Upper lobe of left lung (tissue), 4 donors: ENCODE measurements around the gene SVIL.
A peak's percentile ranks its signal among the peaks of the same experiment; 100 is the strongest.

Experiments used
- POLR2A ChIP-seq, 4 donors: fragments of 450-650 bp; IDR thresholded peaks; one replicate each; pipeline ENCODE4 v1.5.1; 2016 to 2017; ENCODE audit warnings: antibody characterized with exemption in 4 of 4, mild to moderate bottlenecking in 2 of 4
- POLR2AphosphoS5 ChIP-seq, 2 donors: sonication (generic); formaldehyde crosslinking; IDR thresholded peaks; one replicate each; pipeline ENCODE4 v1.5.1; 2017; ENCODE audit warnings: antibody characterized with exemption in 2 of 2
- TF ChIP-seq, protein P1 (sequence below), 6 experiments: fragments of 450-650 bp in 4 of 6; fragments of 200-600 bp in 2 of 6; sonication (generic) in 2 of 6; IDR thresholded peaks; one replicate each; pipeline ENCODE4 v1.5.1; 2016 to 2019; ENCODE audit warnings: antibody characterized with exemption in 6 of 6

DNA sequence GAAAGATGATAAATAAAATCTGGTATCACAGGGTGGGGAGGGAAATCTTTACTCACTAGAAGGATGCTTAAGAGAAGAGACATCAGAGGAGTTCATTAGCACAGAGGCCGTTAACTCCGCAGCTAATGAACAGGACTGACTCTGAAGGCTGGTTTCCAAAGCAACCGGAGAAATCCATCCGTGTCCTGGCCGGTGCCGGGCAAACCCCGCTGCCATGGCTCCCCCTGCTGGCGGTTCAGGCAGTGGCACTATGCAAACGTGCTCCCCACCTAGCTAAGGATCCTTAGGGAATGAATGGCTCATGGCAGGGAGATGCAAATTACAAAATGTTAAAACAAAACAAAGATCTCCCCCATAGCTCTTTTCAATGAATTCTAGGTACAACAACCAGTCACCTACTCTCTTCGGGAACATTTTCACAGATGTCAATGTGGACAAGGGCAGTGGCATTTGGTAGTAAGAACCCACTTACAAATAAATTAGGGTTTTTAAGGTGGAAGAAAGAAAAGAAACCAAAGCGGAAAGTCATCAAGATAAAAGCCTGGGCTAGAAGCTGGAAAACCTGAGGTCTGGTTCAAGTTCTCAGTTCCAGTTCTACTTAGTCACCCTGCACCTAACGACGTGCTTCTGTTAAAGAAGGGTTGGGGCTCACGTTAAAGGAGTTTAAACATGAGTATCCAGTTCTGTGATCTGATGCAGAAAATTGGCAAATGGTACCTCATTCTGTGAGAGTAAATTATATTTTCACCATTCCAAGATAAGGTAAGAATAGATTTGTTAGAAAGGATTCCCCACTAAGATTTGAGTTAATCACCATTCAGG, 138.2 kb downstream of the SVIL start:
- TF ChIP-seq POLR2A (IDR thresholded peaks at IDR 0.05) (no peak), POLR2AphosphoS5 (IDR thresholded peaks at IDR 0.05) (no peak)
- TF ChIP-seq, protein P1, sequence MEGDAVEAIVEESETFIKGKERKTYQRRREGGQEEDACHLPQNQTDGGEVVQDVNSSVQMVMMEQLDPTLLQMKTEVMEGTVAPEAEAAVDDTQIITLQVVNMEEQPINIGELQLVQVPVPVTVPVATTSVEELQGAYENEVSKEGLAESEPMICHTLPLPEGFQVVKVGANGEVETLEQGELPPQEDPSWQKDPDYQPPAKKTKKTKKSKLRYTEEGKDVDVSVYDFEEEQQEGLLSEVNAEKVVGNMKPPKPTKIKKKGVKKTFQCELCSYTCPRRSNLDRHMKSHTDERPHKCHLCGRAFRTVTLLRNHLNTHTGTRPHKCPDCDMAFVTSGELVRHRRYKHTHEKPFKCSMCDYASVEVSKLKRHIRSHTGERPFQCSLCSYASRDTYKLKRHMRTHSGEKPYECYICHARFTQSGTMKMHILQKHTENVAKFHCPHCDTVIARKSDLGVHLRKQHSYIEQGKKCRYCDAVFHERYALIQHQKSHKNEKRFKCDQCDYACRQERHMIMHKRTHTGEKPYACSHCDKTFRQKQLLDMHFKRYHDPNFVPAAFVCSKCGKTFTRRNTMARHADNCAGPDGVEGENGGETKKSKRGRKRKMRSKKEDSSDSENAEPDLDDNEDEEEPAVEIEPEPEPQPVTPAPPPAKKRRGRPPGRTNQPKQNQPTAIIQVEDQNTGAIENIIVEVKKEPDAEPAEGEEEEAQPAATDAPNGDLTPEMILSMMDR (IDR thresholded peaks at IDR 0.05), result peak; percentile 71 to 95 (median 80)
